Gastrocnemius medialis (tissue), 4 donors: ENCODE results near the gene KLHL15.

Source experiments
- POLR2A ChIP-seq, 2 donors: fragments of 450-650 bp; IDR thresholded peaks; one replicate each; pipeline ENCODE4 v1.6.1; 2017; ENCODE audit warnings: antibody characterized with exemption in 2 of 2, mild to moderate bottlenecking in 2 of 2, moderate library complexity in 2 of 2
- TF ChIP-seq, protein P1 (sequence below), 5 experiments: fragments of 450-650 bp in 3 of 5; fragments of 200-600 bp in 2 of 5; sonication (generic) in 2 of 5; IDR thresholded peaks in 4 of 5; conservative IDR thresholded peaks in 1 of 5; 1 replicate in 4 of 5; 2 replicates in 1 of 5; pipeline ENCODE4 v1.5.1; 2016 to 2019; ENCODE audit warnings: antibody characterized with exemption in 5 of 5, mild to moderate bottlenecking in 3 of 5, moderate library complexity in 3 of 5

DNA sequence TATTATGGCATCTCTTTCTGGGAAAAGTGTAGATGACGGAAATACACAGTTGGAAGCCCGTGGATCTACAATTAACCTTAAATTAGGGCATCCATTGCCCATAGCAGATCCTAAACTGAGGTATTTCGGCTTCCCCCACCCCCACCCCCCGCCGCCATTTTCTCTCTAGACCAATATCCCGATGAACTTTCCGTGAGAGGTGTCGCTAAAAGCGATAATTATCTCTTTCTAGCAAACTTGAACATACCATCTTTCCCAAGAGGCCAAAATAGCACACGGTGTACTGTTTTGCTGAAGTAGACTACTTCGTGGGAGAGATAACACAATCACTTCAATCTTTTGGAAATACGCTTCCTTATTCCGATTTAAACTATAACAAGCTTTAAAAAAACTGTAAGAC is 554 bp downstream of the KLHL15 start:
- TF ChIP-seq, protein P1, sequence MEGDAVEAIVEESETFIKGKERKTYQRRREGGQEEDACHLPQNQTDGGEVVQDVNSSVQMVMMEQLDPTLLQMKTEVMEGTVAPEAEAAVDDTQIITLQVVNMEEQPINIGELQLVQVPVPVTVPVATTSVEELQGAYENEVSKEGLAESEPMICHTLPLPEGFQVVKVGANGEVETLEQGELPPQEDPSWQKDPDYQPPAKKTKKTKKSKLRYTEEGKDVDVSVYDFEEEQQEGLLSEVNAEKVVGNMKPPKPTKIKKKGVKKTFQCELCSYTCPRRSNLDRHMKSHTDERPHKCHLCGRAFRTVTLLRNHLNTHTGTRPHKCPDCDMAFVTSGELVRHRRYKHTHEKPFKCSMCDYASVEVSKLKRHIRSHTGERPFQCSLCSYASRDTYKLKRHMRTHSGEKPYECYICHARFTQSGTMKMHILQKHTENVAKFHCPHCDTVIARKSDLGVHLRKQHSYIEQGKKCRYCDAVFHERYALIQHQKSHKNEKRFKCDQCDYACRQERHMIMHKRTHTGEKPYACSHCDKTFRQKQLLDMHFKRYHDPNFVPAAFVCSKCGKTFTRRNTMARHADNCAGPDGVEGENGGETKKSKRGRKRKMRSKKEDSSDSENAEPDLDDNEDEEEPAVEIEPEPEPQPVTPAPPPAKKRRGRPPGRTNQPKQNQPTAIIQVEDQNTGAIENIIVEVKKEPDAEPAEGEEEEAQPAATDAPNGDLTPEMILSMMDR (IDR thresholded peaks at IDR 0.05 in 4 of 5, conservative IDR thresholded peaks at IDR 0.05 in 1 of 5), result no peak
- TF ChIP-seq POLR2A (IDR thresholded peaks at IDR 0.05), result no peak
